GM23338 (cell line): ENCODE data around the gene ABCA7. TPM values are rescaled to one million over a fixed set of nuclear protein-coding genes. Genes with fewer than 3 reads are reported as not detected.
A peak's percentile ranks its signal among the peaks of the same experiment; 100 is the strongest.

ENCODE experiments used
- ATAC-seq: fragments of 200-7000 bp; cut with Tn5 transposase; 3 replicates; pipeline ENCODE4 v1.9.1; 2020
- DNase-seq: peaks from one replicate; pipeline ENCODE4 v3.0.0-alpha.2; 2015; ENCODE audit warnings: low spot score
- H2AFZ ChIP-seq: fragments of 200-600 bp; sonication (generic); 2 replicates; pipeline ENCODE4 v1.8.0; 2016; ENCODE audit warnings: antibody characterized with exemption, mild to moderate bottlenecking, moderate library complexity
- H3F3A ChIP-seq: fragments of 200-600 bp; sonication (generic); replicated peaks from 2 replicates; pipeline ENCODE4 v1.8.0; 2017; ENCODE audit warnings: antibody characterized with exemption, mixed run types, low read depth
- H3K27ac ChIP-seq: fragments of 200-600 bp; sonication (generic); 2 replicates; pipeline ENCODE4 v1.6.1; 2016; ENCODE audit warnings: low read depth
- H3K27me3 ChIP-seq: fragments of 200-600 bp; sonication (generic); 2 replicates; pipeline ENCODE4 v1.8.0; 2016; ENCODE audit warnings: mild to moderate bottlenecking, mixed run types, moderate library complexity; ENCODE audit not compliant: insufficient read depth
- H3K36me3 ChIP-seq: fragments of 200-600 bp; sonication (generic); 2 replicates; pipeline ENCODE4 v1.8.0; 2016; ENCODE audit warnings: mild to moderate bottlenecking; ENCODE audit not compliant: insufficient read depth
- H3K4me1 ChIP-seq: fragments of 200-600 bp; sonication (generic); 2 replicates; pipeline ENCODE4 v1.8.0; 2016; ENCODE audit warnings: mild to moderate bottlenecking, moderate library complexity; ENCODE audit not compliant: insufficient read depth
- H3K4me2 ChIP-seq: fragments of 200-600 bp; sonication (generic); 2 replicates; pipeline ENCODE4 v1.7.1; 2017; ENCODE audit warnings: mixed run types
- H3K4me3 ChIP-seq: fragments of 200-600 bp; sonication (generic); 2 replicates; pipeline ENCODE4 v1.6.1; 2016; ENCODE audit warnings: mixed run types
- H3K79me2 ChIP-seq: fragments of 200-600 bp; sonication (generic); replicated peaks from 2 replicates; pipeline ENCODE4 v1.8.0; 2017; ENCODE audit warnings: mild to moderate bottlenecking; ENCODE audit not compliant: insufficient read depth
- H3K9me2 ChIP-seq: fragments of 200-600 bp; sonication (generic); 2 replicates; pipeline ENCODE4 v1.8.0; 2017; ENCODE audit not compliant: insufficient read depth
- H4K20me1 ChIP-seq: fragments of 200-600 bp; sonication (generic); replicated peaks from 2 replicates; pipeline ENCODE4 v1.8.0; 2017; ENCODE audit warnings: mild to moderate bottlenecking; ENCODE audit not compliant: insufficient read depth
- H3K27ac Mint-ChIP-seq: 2 replicates; pipeline ENCODE4 v1.8.0; 2020; ENCODE audit warnings: inconsistent platforms, mild to moderate bottlenecking, moderate library complexity, mixed read lengths
- H3K27me3 Mint-ChIP-seq: 3 replicates; pipeline ENCODE4 v1.8.0; 2022; ENCODE audit warnings: low read depth, mild to moderate bottlenecking, moderate library complexity, mixed read lengths, inconsistent platforms; ENCODE audit not compliant: insufficient read depth, poor library complexity
- H3K36me3 Mint-ChIP-seq: 3 replicates; pipeline ENCODE4 v1.8.0; 2021; ENCODE audit warnings: low read depth, mild to moderate bottlenecking, inconsistent platforms, moderate library complexity, mixed read lengths
- H3K4me1 Mint-ChIP-seq: 3 replicates; pipeline ENCODE4 v1.8.0; 2020; ENCODE audit warnings: mild to moderate bottlenecking, inconsistent platforms, mixed read lengths
- H3K4me3 Mint-ChIP-seq: 3 replicates; pipeline ENCODE4 v1.8.0; 2021; ENCODE audit warnings: moderate library complexity, mild to moderate bottlenecking, inconsistent platforms, mixed read lengths
- H3K9me3 Mint-ChIP-seq: 3 replicates; pipeline ENCODE4 v1.8.0; 2020; ENCODE audit warnings: moderate library complexity, mild to moderate bottlenecking, inconsistent platforms, mixed read lengths
- CREB1 ChIP-seq: fragments of 250-450 bp; sonication (Bioruptor Pico); IDR thresholded peaks from 2 replicates; pipeline ENCODE4 v1.5.0; 2020; ENCODE audit warnings: low read depth, mild to moderate bottlenecking, moderate library complexity
- EZH2 ChIP-seq: fragments of 200-600 bp; sonication (generic); IDR thresholded peaks from one replicate; pipeline ENCODE4 v1.8.0; 2017; ENCODE audit warnings: antibody characterized with exemption, mild to moderate bottlenecking, low read depth; ENCODE audit not compliant: unreplicated experiment
- EZH2phosphoT487 ChIP-seq: fragments of 200-600 bp; sonication (generic); IDR thresholded peaks from one replicate; pipeline ENCODE4 v1.8.1; 2018; ENCODE audit warnings: antibody characterized with exemption; ENCODE audit not compliant: unreplicated experiment
- JUNB ChIP-seq: IDR thresholded peaks from one replicate; pipeline ENCODE4 v1.6.1; 2016; ENCODE audit warnings: antibody characterized with exemption; ENCODE audit not compliant: unreplicated experiment
- NANOG ChIP-seq: IDR thresholded peaks from 2 replicates; pipeline ENCODE4 v1.6.1; 2016; ENCODE audit warnings: antibody characterized with exemption, borderline replicate concordance
- POLR2AphosphoS5 ChIP-seq: IDR thresholded peaks from 2 replicates; pipeline ENCODE4 v1.6.1; 2016; ENCODE audit warnings: antibody characterized with exemption, low read depth
- STAT1 ChIP-seq: IDR thresholded peaks from one replicate; pipeline ENCODE4 v1.6.1; 2016; ENCODE audit warnings: antibody characterized with exemption; ENCODE audit not compliant: unreplicated experiment
- ZNF114 ChIP-seq: fragments of 250-450 bp; sonication (Bioruptor Pico); IDR thresholded peaks from 2 replicates; pipeline ENCODE4 v1.5.0; 2020; ENCODE audit warnings: mild to moderate bottlenecking, moderate library complexity
- ZNF331 ChIP-seq: fragments of 250-450 bp; sonication (Bioruptor Pico); IDR thresholded peaks from 2 replicates; pipeline ENCODE4 v1.5.0; 2020; ENCODE audit warnings: low read depth, mild to moderate bottlenecking, moderate library complexity
- polyA plus RNA-seq: library from polyadenylated mRNA; unstranded; fragments of >200 nt; fragmentation: Nextera tagmentation; extraction: Ambion mirVana; gene quantifications from 2 replicates; pipeline ENCODE4 v1.2.1, GENCODE V29; 2016
- total RNA-seq: library from RNA; depleted of rRNA; stranded (reverse); fragments of >200 nt; shearing (Covaris generic); gene quantifications from 2 replicates; pipeline ENCODE4 v1.2.3, GENCODE V29; 2014
- TF ChIP-seq, protein P1 (sequence below), 2 experiments: fragments of 200-600 bp in 1 of 2; sonication (generic) in 1 of 2; conservative IDR thresholded peaks; 2 replicates each; pipeline versions ENCODE4 v1.5.1 to v1.6.1; 2016 to 2017; ENCODE audit warnings: antibody characterized with exemption in 2 of 2, low read depth in 2 of 2, mild to moderate bottlenecking in 2 of 2, moderate library complexity in 1 of 2
- TF ChIP-seq, protein P2 (sequence below): IDR thresholded peaks from 2 replicates; pipeline ENCODE4 v1.6.1; 2016; ENCODE audit warnings: antibody characterized with exemption
- TF ChIP-seq, protein P3 (sequence below): IDR thresholded peaks from one replicate; pipeline ENCODE4 v1.6.1; 2018; ENCODE audit warnings: antibody characterized with exemption; ENCODE audit not compliant: unreplicated experiment

The ABCA7 gene
- total and polyA plus RNA-seq, 2 experiments from 2014 or later = 22.2 to 27.4 TPM

DNA sequence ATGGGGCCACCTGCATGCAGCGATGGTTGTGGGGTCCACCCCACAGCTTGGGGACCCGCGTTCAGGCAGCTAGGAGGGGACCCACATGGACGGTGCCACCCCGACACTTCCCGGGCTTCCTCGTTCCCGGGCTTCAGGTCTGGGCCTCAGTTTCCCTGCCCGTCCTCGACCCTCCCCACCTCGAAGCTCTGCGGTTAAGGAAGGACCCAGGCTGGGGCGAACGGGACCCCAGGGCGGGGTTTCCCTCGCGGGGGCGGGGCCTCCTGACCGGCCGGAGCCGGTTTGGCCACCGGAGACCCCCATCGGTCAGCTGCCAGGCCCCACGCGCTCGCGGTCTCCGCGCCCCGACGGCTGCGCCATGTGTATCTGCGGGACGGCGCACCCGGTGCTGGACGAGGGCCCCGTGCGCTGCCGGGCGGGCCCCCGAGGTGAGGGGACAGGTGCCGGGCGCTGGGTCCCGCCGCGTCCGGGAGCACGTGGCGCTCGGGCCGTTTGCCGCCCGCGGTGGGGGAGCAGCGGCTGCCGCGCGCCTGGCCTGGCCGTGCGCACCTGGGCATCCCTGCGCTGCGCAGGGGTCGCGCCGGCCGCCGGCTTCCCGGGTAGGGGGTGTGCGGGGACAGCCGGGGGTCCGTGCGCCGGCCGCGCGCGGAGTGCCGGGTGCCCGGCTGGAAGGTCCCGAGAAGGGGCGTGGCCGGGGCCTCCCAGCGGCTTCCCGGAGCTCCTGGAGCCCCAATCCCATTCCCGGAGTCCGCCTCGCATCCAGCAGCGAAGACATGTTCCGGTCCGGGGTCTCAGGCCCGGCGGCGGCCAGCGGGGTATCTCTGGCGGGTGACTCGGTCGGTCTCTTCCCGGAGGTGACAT is 31.3 kb downstream of the ABCA7 start:
- Mint-ChIP-seq H3K4me3 (peak overlapping the region; percentile 82), H3K27me3 (peaks cover 16% of the 10 kb centered on the region), H3K27ac (no peak overlapping the region), H3K36me3 (peaks cover 16% of the 10 kb centered on the region), H3K4me1 (peaks cover 12% of the 10 kb centered on the region), H3K9me3 (no peaks in the 10 kb centered on the region)
- Histone ChIP-seq H3K9me2 (no peaks in the 10 kb centered on the region), H3K36me3 (peaks cover 4% of the 10 kb centered on the region; the same call in 1 of the 2 replicates), H4K20me1 (0 out of 2 replicates have a peak, but pooled peaks cover 3% of the 10 kb centered on the region), H3K4me2 (peak overlapping the region; percentile 81), H3K4me1 (peaks cover 3% of the 10 kb centered on the region; the same call in 1 of the 2 replicates), H3K27me3 (peaks cover 10% of the 10 kb centered on the region), H3F3A (peaks cover 13% of the 10 kb centered on the region), H3K27ac (no peak overlapping the region), H3K4me3 (peak overlapping the region; percentile 63), H2AFZ (peak overlapping the region; percentile 91), H3K79me2 (0 out of 2 replicates have a peak, but pooled peaks cover 4% of the 10 kb centered on the region)
- DNase-seq (peak; percentile 80), ATAC-seq (peak; percentile 30)
- TF ChIP-seq POLR2AphosphoS5 = peak; percentile 57
- no peak for TF ChIP-seq EZH2

DNA sequence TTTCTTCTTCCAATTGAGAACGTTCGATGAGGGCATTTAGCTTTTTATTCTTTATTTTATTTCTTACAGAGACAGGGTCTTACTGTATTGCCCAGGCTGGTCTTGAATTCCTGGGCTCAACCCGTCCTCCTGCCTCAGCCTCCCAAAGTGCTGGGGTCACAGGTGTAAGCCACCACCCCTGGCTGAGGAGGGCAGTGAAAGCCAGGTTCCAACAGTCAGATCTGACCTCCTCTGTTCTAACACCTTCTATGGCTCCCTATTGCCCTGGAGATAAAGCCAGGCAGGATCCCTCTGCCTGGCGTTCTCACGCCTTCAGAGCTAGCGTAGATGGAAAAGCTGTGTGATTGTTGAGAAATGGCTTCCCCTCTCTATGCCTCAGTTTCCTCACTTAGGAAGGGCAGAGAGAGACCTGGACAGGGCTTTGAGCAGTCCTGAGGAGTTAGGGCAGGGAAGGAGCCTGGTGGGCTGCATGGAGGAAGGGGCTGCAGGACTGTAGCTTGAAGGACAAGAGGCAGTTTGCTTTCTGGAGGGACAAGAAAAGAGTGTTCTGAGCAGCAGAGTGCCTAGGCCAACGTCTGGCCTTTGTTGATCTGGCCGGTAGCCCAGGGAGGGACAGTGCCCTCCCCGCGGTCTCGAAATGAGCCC is 32.6 kb downstream of the ABCA7 start:
- H3K9me2 ChIP-seq = no peaks in the 10 kb centered on the region
- peaks cover 16% of the 10 kb centered on the region for H3F3A ChIP-seq
- H3K4me2 ChIP-seq = no peak overlapping the region
- DNase-seq = no peak
- H3K36me3 ChIP-seq = peaks cover 4% of the 10 kb centered on the region; the same call in 1 of the 2 replicates
- H3K9me3 Mint-ChIP-seq = no peaks in the 10 kb centered on the region
- no peak for ATAC-seq
- no peak for TF ChIP-seq POLR2AphosphoS5
- TF ChIP-seq STAT1 = no peak
- no peak for TF ChIP-seq ZNF114 (CRISPR knock-in tag)
- no peak for TF ChIP-seq EZH2
- no peak for TF ChIP-seq ZNF331 (CRISPR knock-in tag)
- TF ChIP-seq EZH2phosphoT487 = no peak
- TF ChIP-seq, protein P1, sequence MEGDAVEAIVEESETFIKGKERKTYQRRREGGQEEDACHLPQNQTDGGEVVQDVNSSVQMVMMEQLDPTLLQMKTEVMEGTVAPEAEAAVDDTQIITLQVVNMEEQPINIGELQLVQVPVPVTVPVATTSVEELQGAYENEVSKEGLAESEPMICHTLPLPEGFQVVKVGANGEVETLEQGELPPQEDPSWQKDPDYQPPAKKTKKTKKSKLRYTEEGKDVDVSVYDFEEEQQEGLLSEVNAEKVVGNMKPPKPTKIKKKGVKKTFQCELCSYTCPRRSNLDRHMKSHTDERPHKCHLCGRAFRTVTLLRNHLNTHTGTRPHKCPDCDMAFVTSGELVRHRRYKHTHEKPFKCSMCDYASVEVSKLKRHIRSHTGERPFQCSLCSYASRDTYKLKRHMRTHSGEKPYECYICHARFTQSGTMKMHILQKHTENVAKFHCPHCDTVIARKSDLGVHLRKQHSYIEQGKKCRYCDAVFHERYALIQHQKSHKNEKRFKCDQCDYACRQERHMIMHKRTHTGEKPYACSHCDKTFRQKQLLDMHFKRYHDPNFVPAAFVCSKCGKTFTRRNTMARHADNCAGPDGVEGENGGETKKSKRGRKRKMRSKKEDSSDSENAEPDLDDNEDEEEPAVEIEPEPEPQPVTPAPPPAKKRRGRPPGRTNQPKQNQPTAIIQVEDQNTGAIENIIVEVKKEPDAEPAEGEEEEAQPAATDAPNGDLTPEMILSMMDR (conservative IDR thresholded peaks at IDR 0.05; ENCODE audit: low read depth in 2 of 2) = no peak
- no peak for TF ChIP-seq JUNB
- no peak for TF ChIP-seq NANOG
- no peak for TF ChIP-seq CREB1 (CRISPR knock-in tag)
- TF ChIP-seq, protein P2, sequence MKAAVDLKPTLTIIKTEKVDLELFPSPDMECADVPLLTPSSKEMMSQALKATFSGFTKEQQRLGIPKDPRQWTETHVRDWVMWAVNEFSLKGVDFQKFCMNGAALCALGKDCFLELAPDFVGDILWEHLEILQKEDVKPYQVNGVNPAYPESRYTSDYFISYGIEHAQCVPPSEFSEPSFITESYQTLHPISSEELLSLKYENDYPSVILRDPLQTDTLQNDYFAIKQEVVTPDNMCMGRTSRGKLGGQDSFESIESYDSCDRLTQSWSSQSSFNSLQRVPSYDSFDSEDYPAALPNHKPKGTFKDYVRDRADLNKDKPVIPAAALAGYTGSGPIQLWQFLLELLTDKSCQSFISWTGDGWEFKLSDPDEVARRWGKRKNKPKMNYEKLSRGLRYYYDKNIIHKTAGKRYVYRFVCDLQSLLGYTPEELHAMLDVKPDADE = no peak
- TF ChIP-seq, protein P3, sequence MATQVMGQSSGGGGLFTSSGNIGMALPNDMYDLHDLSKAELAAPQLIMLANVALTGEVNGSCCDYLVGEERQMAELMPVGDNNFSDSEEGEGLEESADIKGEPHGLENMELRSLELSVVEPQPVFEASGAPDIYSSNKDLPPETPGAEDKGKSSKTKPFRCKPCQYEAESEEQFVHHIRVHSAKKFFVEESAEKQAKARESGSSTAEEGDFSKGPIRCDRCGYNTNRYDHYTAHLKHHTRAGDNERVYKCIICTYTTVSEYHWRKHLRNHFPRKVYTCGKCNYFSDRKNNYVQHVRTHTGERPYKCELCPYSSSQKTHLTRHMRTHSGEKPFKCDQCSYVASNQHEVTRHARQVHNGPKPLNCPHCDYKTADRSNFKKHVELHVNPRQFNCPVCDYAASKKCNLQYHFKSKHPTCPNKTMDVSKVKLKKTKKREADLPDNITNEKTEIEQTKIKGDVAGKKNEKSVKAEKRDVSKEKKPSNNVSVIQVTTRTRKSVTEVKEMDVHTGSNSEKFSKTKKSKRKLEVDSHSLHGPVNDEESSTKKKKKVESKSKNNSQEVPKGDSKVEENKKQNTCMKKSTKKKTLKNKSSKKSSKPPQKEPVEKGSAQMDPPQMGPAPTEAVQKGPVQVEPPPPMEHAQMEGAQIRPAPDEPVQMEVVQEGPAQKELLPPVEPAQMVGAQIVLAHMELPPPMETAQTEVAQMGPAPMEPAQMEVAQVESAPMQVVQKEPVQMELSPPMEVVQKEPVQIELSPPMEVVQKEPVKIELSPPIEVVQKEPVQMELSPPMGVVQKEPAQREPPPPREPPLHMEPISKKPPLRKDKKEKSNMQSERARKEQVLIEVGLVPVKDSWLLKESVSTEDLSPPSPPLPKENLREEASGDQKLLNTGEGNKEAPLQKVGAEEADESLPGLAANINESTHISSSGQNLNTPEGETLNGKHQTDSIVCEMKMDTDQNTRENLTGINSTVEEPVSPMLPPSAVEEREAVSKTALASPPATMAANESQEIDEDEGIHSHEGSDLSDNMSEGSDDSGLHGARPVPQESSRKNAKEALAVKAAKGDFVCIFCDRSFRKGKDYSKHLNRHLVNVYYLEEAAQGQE = no peak
- H3K27me3 ChIP-seq = 0 out of 2 replicates have a peak, but pooled peaks cover 5% of the 10 kb centered on the region
- no peak overlapping the region for H3K27ac ChIP-seq
- H3K4me3 ChIP-seq = peak overlapping the region; percentile 63; the same call in 1 of the 2 replicates
- peaks cover 15% of the 10 kb centered on the region for H3K27me3 Mint-ChIP-seq
- H3K27ac Mint-ChIP-seq = no peak overlapping the region
- H3K79me2 ChIP-seq = 0 out of 2 replicates have a peak, but pooled peaks cover 4% of the 10 kb centered on the region
- H2AFZ ChIP-seq = no peak overlapping the region
- H3K4me1 Mint-ChIP-seq = peaks cover 11% of the 10 kb centered on the region; the same call in 2 of the 3 replicates
- H4K20me1 ChIP-seq = 0 out of 2 replicates have a peak, but pooled peaks cover 3% of the 10 kb centered on the region
- H3K4me3 Mint-ChIP-seq = peak overlapping the region; percentile 82
- H3K36me3 Mint-ChIP-seq = peaks cover 22% of the 10 kb centered on the region
- no peaks in the 10 kb centered on the region; the same call in 1 of the 2 replicates for H3K4me1 ChIP-seq
